GM12878 (cell line): ENCODE results near the gene NFATC1. TPM values are rescaled to one million over a fixed set of nuclear protein-coding genes. Genes with fewer than 3 reads are reported as not detected.

Experiments
- ATF3 ChIP-seq: IDR thresholded peaks from 2 replicates; pipeline ENCODE4 v1.6.1; 2011; ENCODE audit warnings: low read depth, mild to moderate bottlenecking, low read length, moderate library complexity, borderline replicate concordance; ENCODE audit errors: extremely low read depth
- MEF2A ChIP-seq: IDR thresholded peaks from 2 replicates; pipeline ENCODE4 v1.6.1; 2011; ENCODE audit warnings: low read depth, mild to moderate bottlenecking, low read length, moderate library complexity; ENCODE audit not compliant: insufficient read depth
- ZBTB4 ChIP-seq: fragments of 450-650 bp; formaldehyde crosslinking; IDR thresholded peaks from 2 replicates; pipeline ENCODE4 v1.4.0; 2022; ENCODE audit warnings: mild to moderate bottlenecking, moderate library complexity
- polyA plus RNA-seq, 11 experiments: library from polyadenylated mRNA; depleted of rRNA in 4 of 11; unstranded in 6 of 11; stranded (reverse) in 5 of 11; fragments of >200 nt; fragmentation: Nextera tagmentation in 4 of 11; fragmentation: Illumina TruSeq in 1 of 11; extraction: Ambion mirVana in 4 of 11; extraction: Trizol in 1 of 11; gene quantifications; 1 replicate in 1 of 11; 2 replicates in 10 of 11; pipeline versions ENCODE4 v1.2.1 to v1.2.3, GENCODE V29; 2011 to 2016; ENCODE audit warnings: inconsistent platforms in 2 of 11, missing spikeins in 2 of 11, low read depth in 1 of 11
- total RNA-seq, 4 experiments: library from RNA; depleted of rRNA in 3 of 4; stranded (reverse); fragments of >200 nt in 3 of 4; fragmentation: Illumina TruSeq in 1 of 4; extraction: Trizol in 1 of 4; gene quantifications; 2 replicates each; pipeline versions ENCODE4 v1.2.1 to v1.2.3, GENCODE V29; 2013 to 2021
- TF ChIP-seq, protein P1 (sequence below): IDR thresholded peaks from 2 replicates; pipeline ENCODE4 v1.6.1; 2011; ENCODE audit warnings: borderline replicate concordance, low read depth, mild to moderate bottlenecking, moderate library complexity, low read length; ENCODE audit not compliant: insufficient read depth, poor library complexity, severe bottlenecking
- TF ChIP-seq, protein P2 (sequence below), 3 experiments: IDR thresholded peaks in 2 of 3; conservative IDR thresholded peaks in 1 of 3; 2 replicates each; pipeline ENCODE4 v1.5.1; 2011; ENCODE audit warnings: low read depth in 3 of 3, low read length in 3 of 3, mild to moderate bottlenecking in 3 of 3, control low read depth in 2 of 3, moderate library complexity in 2 of 3, inconsistent platforms in 1 of 3, mixed read lengths in 1 of 3; ENCODE audit not compliant: control insufficient read depth in 2 of 3, insufficient read depth in 1 of 3; ENCODE audit errors: extremely low read depth in 1 of 3
- TF ChIP-seq, protein P3 (sequence below): fragments of 450-650 bp; IDR thresholded peaks from 2 replicates; pipeline ENCODE4 v1.6.1; 2016; ENCODE audit warnings: mild to moderate bottlenecking

Gene NFATC1
- total and polyA plus RNA-seq, 10 of the 15 experiments (the other 5 are each of a cell fraction or from before 2014, with no cell fraction given) = 0.84 to 20.8 (median 5.1) TPM

- TF ChIP-seq, protein P1, sequence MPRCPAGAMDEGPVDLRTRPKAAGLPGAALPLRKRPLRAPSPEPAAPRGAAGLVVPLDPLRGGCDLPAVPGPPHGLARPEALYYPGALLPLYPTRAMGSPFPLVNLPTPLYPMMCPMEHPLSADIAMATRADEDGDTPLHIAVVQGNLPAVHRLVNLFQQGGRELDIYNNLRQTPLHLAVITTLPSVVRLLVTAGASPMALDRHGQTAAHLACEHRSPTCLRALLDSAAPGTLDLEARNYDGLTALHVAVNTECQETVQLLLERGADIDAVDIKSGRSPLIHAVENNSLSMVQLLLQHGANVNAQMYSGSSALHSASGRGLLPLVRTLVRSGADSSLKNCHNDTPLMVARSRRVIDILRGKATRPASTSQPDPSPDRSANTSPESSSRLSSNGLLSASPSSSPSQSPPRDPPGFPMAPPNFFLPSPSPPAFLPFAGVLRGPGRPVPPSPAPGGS = no peak
- TF ChIP-seq, protein P2, sequence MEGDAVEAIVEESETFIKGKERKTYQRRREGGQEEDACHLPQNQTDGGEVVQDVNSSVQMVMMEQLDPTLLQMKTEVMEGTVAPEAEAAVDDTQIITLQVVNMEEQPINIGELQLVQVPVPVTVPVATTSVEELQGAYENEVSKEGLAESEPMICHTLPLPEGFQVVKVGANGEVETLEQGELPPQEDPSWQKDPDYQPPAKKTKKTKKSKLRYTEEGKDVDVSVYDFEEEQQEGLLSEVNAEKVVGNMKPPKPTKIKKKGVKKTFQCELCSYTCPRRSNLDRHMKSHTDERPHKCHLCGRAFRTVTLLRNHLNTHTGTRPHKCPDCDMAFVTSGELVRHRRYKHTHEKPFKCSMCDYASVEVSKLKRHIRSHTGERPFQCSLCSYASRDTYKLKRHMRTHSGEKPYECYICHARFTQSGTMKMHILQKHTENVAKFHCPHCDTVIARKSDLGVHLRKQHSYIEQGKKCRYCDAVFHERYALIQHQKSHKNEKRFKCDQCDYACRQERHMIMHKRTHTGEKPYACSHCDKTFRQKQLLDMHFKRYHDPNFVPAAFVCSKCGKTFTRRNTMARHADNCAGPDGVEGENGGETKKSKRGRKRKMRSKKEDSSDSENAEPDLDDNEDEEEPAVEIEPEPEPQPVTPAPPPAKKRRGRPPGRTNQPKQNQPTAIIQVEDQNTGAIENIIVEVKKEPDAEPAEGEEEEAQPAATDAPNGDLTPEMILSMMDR (IDR thresholded peaks at IDR 0.05 in 2 of 3, conservative IDR thresholded peaks at IDR 0.05 in 1 of 3; ENCODE audit: control insufficient read depth in 2 of 3, extremely low read depth in 1 of 3, insufficient read depth in 1 of 3, low read depth in 3 of 3, low read length in 3 of 3) = no peak
- TF ChIP-seq, protein P3, sequence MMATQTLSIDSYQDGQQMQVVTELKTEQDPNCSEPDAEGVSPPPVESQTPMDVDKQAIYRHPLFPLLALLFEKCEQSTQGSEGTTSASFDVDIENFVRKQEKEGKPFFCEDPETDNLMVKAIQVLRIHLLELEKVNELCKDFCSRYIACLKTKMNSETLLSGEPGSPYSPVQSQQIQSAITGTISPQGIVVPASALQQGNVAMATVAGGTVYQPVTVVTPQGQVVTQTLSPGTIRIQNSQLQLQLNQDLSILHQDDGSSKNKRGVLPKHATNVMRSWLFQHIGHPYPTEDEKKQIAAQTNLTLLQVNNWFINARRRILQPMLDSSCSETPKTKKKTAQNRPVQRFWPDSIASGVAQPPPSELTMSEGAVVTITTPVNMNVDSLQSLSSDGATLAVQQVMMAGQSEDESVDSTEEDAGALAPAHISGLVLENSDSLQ = no peak
- TF ChIP-seq MEF2A (no peak), ATF3 (no peak), ZBTB4 (CRISPR knock-in tag) (no peak)
Measured at GRCh38 chr18:79469751-79470505, 74.2 kb downstream of the NFATC1 start (continued).
